Kidney epithelial cell (primary cell): Measurements from ENCODE around the gene BCAS3. TPM values are rescaled to one million over a fixed set of nuclear protein-coding genes. Genes with fewer than 3 reads are reported as not detected.

ENCODE experiments used
- DNase-seq: peaks from one replicate; pipeline ENCODE4 v3.0.0-alpha.2; 2010; ENCODE audit warnings: low read depth
- H3K27me3 ChIP-seq: 2 replicates; pipeline ENCODE4 v1.6.0; 2011; ENCODE audit warnings: low read length; ENCODE audit not compliant: control insufficient read depth, insufficient read depth
- H3K36me3 ChIP-seq: 2 replicates; pipeline ENCODE4 v1.5.1; 2011; ENCODE audit warnings: low read length; ENCODE audit not compliant: control insufficient read depth, insufficient read depth
- H3K4me3 ChIP-seq: 2 replicates; pipeline ENCODE4 v1.5.1; 2011; ENCODE audit warnings: low read depth, mild to moderate bottlenecking, control low read depth, low read length
- CTCF ChIP-seq: IDR thresholded peaks from 2 replicates; pipeline ENCODE4 v1.5.1; 2011; ENCODE audit warnings: mild to moderate bottlenecking, moderate library complexity, low read length, control low read depth, inconsistent platforms; ENCODE audit not compliant: insufficient read depth, poor library complexity, severe bottlenecking
- total RNA-seq: library from RNA; depleted of rRNA; stranded (reverse); fragments of >200 nt; gene quantifications from 2 replicates; pipeline ENCODE4 v1.2.3, GENCODE V29; 2015

The BCAS3 gene
- total RNA-seq, 1 donor from 2014 or later, result 26.7 TPM

- no peak overlapping the region for H3K4me3 ChIP-seq
- H3K36me3 ChIP-seq, result no peaks in the 10 kb centered on the region
- H3K27me3 ChIP-seq, result peaks cover 3% of the 10 kb centered on the region
- TF ChIP-seq CTCF, result no peak
- DNase-seq, result no peak
Measured at GRCh38 chr17:61379457-61380216, 702.0 kb downstream of the BCAS3 start.

GRCh38 chr17:61380217-61380835 is 702.7 kb downstream of the BCAS3 start:
- no peaks in the 10 kb centered on the region for H3K36me3 ChIP-seq
- H3K4me3 ChIP-seq, result no peak overlapping the region
- peaks cover 4% of the 10 kb centered on the region for H3K27me3 ChIP-seq
- no peak for DNase-seq
- TF ChIP-seq CTCF, result no peak

GRCh38 chr17:61380836-61381525 is 703.3 kb downstream of the BCAS3 start:
- Histone ChIP-seq H3K4me3 (no peak overlapping the region), H3K27me3 (peaks cover 4% of the 10 kb centered on the region), H3K36me3 (no peaks in the 10 kb centered on the region)
- no peak for TF ChIP-seq CTCF
- no peak for DNase-seq

- peaks cover 4% of the 10 kb centered on the region for H3K27me3 ChIP-seq
- no peak for TF ChIP-seq CTCF
- no peak for DNase-seq
- H3K4me3 ChIP-seq, result no peak overlapping the region
- no peaks in the 10 kb centered on the region for H3K36me3 ChIP-seq
Measured at GRCh38 chr17:61381537-61381936, 703.9 kb downstream of the BCAS3 start.

- H3K4me3 ChIP-seq, result no peak overlapping the region
- no peak for TF ChIP-seq CTCF
- H3K27me3 ChIP-seq, result peaks cover 4% of the 10 kb centered on the region
- no peaks in the 10 kb centered on the region for H3K36me3 ChIP-seq
- no peak for DNase-seq
Measured at GRCh38 chr17:61382796-61383688, 705.4 kb downstream of the BCAS3 start.
